Neuron (in vitro differentiated cells): ENCODE measurements around the gene SPOCK2.

Experiments used
- H2AFZ ChIP-seq: one replicate; pipeline ENCODE4 v1.6.1; 2013; ENCODE audit warnings: low read depth, mild to moderate bottlenecking, inconsistent platforms, low read length, moderate library complexity
- H3K27me3 ChIP-seq: one replicate; pipeline ENCODE4 v1.6.1; 2013; ENCODE audit warnings: low read length; ENCODE audit not compliant: insufficient read depth
- H3K36me3 ChIP-seq: one replicate; pipeline ENCODE4 v1.6.1; 2013; ENCODE audit warnings: low read length; ENCODE audit not compliant: insufficient read depth
- H3K4me1 ChIP-seq: one replicate; pipeline ENCODE4 v1.6.1; 2013; ENCODE audit warnings: low read length; ENCODE audit not compliant: insufficient read depth
- H3K4me3 ChIP-seq: 2 replicates; pipeline ENCODE4 v1.5.1; 2013; ENCODE audit warnings: mild to moderate bottlenecking, low read length, moderate library complexity
- H3K9me3 ChIP-seq: one replicate; pipeline ENCODE4 v1.6.1; 2013; ENCODE audit warnings: low read length

The SPOCK2 gene

GRCh38 chr10:72105098-72105475 is 16.7 kb upstream of the SPOCK2 start:
- no peak overlapping the region for H3K4me3 ChIP-seq
- H3K36me3 ChIP-seq: peaks cover 3% of the 10 kb centered on the region
- H3K27me3 ChIP-seq: no peaks in the 10 kb centered on the region
- H2AFZ ChIP-seq: no peak overlapping the region
- H3K4me1 ChIP-seq: peaks cover 26% of the 10 kb centered on the region
- H3K9me3 ChIP-seq: no peaks in the 10 kb centered on the region

- Histone ChIP-seq H3K9me3 (no peaks in the 10 kb centered on the region), H3K4me3 (no peak overlapping the region), H2AFZ (no peak overlapping the region), H3K4me1 (peaks cover 24% of the 10 kb centered on the region), H3K36me3 (peaks cover 3% of the 10 kb centered on the region), H3K27me3 (no peaks in the 10 kb centered on the region)
Observed at GRCh38 chr10:72104472-72105097, 16.2 kb upstream of the SPOCK2 start.

GRCh38 chr10:72099600-72099921 is 11.2 kb upstream of the SPOCK2 start:
- Histone ChIP-seq H2AFZ (no peak overlapping the region), H3K27me3 (no peaks in the 10 kb centered on the region), H3K4me1 (peaks cover 13% of the 10 kb centered on the region), H3K9me3 (no peaks in the 10 kb centered on the region), H3K4me3 (no peak overlapping the region), H3K36me3 (peaks cover 5% of the 10 kb centered on the region)

- Histone ChIP-seq H3K36me3 (peaks cover 5% of the 10 kb centered on the region), H3K9me3 (no peaks in the 10 kb centered on the region), H3K4me3 (no peak overlapping the region), H3K4me1 (peaks cover 8% of the 10 kb centered on the region), H2AFZ (no peak overlapping the region), H3K27me3 (no peaks in the 10 kb centered on the region)
Observed at GRCh38 chr10:72098836-72099599, 10.7 kb upstream of the SPOCK2 start.

DNA sequence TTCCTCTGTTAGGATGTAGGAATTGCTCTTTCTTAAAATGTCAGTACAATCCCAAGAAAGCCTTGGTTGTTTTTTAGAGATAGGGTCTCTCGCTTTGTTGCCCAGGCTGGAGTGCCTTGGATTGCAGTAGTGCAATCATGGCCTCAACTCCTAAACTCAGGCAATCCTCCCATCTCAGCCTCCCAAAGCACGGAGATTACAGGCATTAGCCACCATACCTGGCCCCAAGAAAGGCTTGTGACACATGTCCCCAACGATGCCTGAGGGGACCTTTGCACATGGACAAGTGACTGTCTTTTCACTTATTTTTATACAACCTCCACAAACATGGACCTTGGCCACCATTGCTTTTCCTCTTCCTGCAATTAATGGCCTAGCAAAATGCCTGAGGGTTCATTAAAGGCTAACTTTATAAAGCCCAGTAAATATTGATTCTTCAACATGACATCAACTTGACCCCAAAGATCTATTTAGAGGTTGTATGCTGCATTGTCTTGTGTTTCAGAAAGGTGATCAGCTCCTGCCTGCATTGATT is 10.0 kb upstream of the SPOCK2 start:
- H3K36me3 ChIP-seq: peaks cover 5% of the 10 kb centered on the region
- no peak overlapping the region for H2AFZ ChIP-seq
- H3K9me3 ChIP-seq: no peaks in the 10 kb centered on the region
- H3K4me3 ChIP-seq: no peak overlapping the region
- peaks cover 7% of the 10 kb centered on the region for H3K4me1 ChIP-seq
- no peaks in the 10 kb centered on the region for H3K27me3 ChIP-seq

DNA sequence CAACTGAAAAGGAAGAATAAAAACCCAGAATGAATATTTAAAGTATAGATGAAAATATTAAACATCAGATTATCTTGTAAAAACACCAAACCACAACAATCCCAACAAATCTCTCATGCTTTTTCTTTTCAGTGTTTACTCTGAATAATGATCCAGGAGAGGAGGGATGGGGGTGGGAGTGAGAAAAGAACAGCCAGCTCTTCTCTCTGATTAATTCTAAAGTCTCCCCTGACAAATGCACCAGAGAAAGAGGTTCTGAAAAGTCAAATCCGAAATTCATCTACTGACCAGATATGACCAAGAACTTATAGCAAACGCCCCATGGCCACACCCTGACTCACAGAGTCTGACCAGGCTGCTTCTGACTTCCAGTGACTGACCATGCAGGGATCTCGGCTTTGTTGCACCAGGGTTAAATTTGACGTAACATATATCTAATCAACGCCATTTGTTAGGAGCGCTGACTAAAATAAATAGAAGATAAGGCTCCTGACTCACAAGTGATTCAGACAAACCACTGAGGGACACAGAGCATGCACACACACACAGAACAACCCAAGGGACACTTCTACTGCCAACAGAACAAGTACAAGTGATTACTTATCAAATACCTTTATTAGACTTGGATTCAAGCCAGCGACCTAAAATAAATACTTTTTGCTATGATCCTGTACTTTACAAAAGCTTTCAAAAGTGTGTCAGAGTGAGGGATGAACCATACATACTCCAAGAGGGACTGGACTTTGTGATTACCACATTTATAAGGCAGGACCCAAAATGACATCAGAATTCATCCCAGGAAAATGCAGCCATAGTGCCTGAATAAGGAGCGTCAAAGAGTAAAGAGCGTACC is 9.3 kb upstream of the SPOCK2 start:
- Histone ChIP-seq H3K4me1 (peaks cover 7% of the 10 kb centered on the region), H3K9me3 (no peaks in the 10 kb centered on the region), H3K4me3 (no peak overlapping the region), H2AFZ (no peak overlapping the region), H3K36me3 (peaks cover 5% of the 10 kb centered on the region), H3K27me3 (no peaks in the 10 kb centered on the region)

DNA sequence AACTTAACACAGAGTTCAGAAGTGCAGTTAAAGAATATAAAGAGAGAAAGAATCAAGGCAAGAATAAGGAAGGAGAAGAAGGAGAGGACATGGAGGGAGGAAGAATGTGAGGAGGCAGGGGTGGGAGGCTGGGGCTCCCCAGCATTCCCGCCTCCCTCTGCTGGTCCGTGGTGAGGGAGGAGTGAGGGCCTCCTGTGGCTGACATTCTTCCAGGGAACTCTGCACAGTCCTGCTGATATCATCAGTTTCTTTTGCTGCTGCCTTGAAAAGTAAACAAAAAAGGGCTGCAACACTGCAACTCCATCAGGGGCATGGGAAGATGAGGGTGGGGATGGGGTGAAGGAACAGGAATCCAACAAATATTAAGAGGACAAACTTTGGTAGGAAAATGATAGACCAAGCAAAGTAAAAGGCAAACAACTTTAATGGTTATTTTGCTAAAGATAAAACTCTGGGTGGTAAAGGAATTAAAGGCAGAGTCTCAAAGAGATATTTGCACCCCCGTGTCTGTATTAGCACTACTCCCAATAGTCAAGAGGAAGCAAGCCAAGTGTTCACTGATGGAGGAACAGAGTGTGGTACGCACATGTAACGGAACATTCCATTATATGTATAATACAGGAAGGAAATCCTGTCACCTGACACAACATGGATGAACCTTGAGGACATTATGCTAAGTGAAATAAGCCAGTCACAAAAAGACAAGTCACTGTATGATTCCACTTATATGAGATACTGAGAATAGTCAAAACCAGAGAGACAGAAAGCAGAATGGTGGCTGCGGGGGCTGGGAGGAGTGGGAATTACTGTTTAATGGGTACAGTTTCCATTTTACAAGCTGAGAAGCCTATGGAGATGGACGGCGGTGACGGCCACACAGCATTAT is 8.0 kb upstream of the SPOCK2 start:
- H3K9me3 ChIP-seq: no peaks in the 10 kb centered on the region
- peaks cover 7% of the 10 kb centered on the region for H3K4me1 ChIP-seq
- no peak overlapping the region for H3K4me3 ChIP-seq
- no peaks in the 10 kb centered on the region for H3K27me3 ChIP-seq
- peaks cover 4% of the 10 kb centered on the region for H3K36me3 ChIP-seq
- H2AFZ ChIP-seq: no peak overlapping the region

DNA sequence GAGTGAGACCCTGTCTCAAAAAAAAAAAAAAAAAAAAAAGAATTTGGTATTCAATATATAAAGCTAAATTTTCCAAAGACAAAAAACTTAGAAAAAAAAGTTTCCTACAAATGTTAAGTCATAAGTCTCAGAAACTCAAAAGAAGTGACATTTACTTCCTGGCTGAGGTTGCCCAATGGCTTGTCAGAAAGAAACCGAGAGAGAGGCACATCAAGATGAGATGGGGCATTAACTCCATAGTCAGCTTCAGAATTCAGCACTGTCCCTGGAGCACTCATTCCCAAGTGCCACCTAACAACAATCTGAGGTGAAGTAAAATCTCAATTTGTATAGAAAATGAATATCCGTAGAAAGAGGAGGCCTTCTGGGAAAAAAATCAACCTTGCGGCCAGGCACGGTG is 6.8 kb upstream of the SPOCK2 start:
- H3K36me3 ChIP-seq: peaks cover 3% of the 10 kb centered on the region
- H3K9me3 ChIP-seq: no peaks in the 10 kb centered on the region
- no peak overlapping the region for H2AFZ ChIP-seq
- no peak overlapping the region for H3K4me3 ChIP-seq
- H3K4me1 ChIP-seq: peaks cover 7% of the 10 kb centered on the region
- H3K27me3 ChIP-seq: no peaks in the 10 kb centered on the region

GRCh38 chr10:72094574-72094973 is 6.2 kb upstream of the SPOCK2 start:
- Histone ChIP-seq H3K27me3 (no peaks in the 10 kb centered on the region), H3K4me3 (no peak overlapping the region), H2AFZ (no peak overlapping the region), H3K36me3 (peaks cover 3% of the 10 kb centered on the region), H3K9me3 (no peaks in the 10 kb centered on the region), H3K4me1 (peaks cover 7% of the 10 kb centered on the region)

DNA sequence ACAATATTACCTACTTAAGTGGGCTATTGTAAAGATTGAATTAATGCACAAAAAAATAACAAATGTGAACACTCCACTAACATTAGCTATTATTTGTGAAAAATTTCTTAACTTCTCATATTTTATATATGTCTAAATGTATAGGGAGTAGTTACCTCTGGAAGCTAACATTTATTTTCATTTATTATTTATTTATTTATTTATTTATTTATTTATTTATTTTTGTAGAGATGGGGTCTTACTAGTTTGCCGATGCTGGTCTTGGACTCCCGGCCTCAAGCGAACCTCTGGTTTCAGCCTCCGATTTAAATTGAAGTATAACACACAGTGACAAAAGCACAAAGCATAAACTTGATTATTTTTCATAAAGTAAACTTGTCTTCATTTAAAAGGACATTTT is 5.1 kb upstream of the SPOCK2 start:
- Histone ChIP-seq H3K27me3 (peaks cover 6% of the 10 kb centered on the region), H3K4me3 (no peak overlapping the region), H3K4me1 (peaks cover 13% of the 10 kb centered on the region), H3K36me3 (peaks cover 3% of the 10 kb centered on the region), H2AFZ (no peak overlapping the region), H3K9me3 (no peaks in the 10 kb centered on the region)

GRCh38 chr10:72092987-72093386 is 4.6 kb upstream of the SPOCK2 start:
- Histone ChIP-seq H3K9me3 (no peaks in the 10 kb centered on the region), H3K27me3 (peaks cover 9% of the 10 kb centered on the region), H3K4me3 (no peak overlapping the region), H3K4me1 (peaks cover 18% of the 10 kb centered on the region), H3K36me3 (peaks cover 3% of the 10 kb centered on the region), H2AFZ (no peak overlapping the region)

GRCh38 chr10:72092171-72092924 is 4.0 kb upstream of the SPOCK2 start:
- H3K9me3 ChIP-seq: no peaks in the 10 kb centered on the region
- peaks cover 3% of the 10 kb centered on the region for H3K36me3 ChIP-seq
- peaks cover 23% of the 10 kb centered on the region for H3K4me1 ChIP-seq
- peaks cover 14% of the 10 kb centered on the region for H3K27me3 ChIP-seq
- no peak overlapping the region for H2AFZ ChIP-seq
- H3K4me3 ChIP-seq: no peak overlapping the region
